DND-41 (cell line): ENCODE results near the gene PNMA8A.

Source experiments
- EZH2 ChIP-seq: IDR thresholded peaks from 3 replicates; pipeline ENCODE4 v1.6.1; 2012; ENCODE audit warnings: borderline replicate concordance, low read depth, mild to moderate bottlenecking, moderate library complexity, low read length, inconsistent platforms; ENCODE audit not compliant: severe bottlenecking
- TF ChIP-seq, protein P1 (sequence below): IDR thresholded peaks from 2 replicates; pipeline ENCODE4 v1.5.1; 2012; ENCODE audit warnings: borderline replicate concordance, low read length, moderate library complexity, mild to moderate bottlenecking; ENCODE audit not compliant: poor library complexity, severe bottlenecking; ENCODE audit errors: extremely low read depth

DNA sequence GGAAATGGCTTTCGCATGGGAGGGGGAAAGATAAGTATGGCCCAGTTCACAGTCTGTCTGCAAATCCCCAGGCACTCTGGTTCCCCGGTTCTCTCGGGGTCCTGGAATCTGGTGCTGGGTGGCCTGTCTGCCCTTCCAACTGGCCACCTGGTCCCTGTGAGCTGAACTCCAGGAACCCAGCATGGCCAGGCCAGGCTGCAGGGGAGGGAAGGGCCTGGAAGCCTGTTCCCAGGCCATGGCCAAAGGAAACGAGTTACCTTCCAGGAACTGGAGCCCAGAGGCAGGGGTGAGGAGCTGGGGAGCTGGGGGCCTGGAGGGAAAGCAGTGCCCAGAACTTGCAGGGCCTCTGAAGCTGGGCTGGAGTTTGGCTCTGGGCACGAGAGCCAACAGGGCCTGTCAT is 23.5 kb downstream of the PNMA8A start:
- TF ChIP-seq, protein P1, sequence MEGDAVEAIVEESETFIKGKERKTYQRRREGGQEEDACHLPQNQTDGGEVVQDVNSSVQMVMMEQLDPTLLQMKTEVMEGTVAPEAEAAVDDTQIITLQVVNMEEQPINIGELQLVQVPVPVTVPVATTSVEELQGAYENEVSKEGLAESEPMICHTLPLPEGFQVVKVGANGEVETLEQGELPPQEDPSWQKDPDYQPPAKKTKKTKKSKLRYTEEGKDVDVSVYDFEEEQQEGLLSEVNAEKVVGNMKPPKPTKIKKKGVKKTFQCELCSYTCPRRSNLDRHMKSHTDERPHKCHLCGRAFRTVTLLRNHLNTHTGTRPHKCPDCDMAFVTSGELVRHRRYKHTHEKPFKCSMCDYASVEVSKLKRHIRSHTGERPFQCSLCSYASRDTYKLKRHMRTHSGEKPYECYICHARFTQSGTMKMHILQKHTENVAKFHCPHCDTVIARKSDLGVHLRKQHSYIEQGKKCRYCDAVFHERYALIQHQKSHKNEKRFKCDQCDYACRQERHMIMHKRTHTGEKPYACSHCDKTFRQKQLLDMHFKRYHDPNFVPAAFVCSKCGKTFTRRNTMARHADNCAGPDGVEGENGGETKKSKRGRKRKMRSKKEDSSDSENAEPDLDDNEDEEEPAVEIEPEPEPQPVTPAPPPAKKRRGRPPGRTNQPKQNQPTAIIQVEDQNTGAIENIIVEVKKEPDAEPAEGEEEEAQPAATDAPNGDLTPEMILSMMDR = no peak
- TF ChIP-seq EZH2 = no peak
